Measurements from ENCODE around the gene AKIRIN2.
"Not testable (repeated sequence)": the region's sequence is repeated elsewhere in the genome, so short reads cannot be mapped to it uniquely, and the experiment has no call there.

Gene AKIRIN2

DNA sequence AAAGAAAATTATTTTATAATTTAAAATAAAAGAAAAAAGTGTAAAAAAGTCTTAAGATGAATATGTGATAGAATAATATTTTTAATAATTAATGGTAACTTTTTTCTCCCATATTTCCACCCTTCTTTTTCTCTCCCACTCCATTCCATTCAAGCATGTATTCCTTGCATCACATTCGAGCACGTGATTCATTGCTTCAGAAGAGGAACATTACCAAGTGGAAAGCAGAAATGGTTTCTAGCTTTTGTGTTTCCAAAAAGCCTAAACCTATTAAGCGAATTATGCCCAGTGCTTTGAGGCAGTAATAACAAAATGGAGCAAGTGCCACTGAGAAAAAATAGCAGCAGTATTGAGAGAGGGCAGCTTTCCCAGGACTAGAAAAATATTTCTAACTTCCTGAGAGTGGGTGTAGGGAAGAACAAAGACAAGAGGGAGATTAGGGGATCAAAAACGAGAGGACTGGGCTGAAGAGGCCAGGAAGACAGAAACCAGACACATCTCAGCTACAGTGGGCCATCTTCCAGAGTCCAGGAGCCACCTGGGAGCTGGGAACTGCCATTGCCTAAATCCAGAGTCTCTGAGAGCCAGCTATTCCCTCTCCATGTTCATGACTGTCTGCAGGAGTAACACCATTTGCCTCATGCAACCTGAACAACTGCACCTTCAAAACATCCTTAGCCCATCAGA lies 15.0 kb upstream of the AKIRIN2 start:
- no peak for DNase-seq

DNA sequence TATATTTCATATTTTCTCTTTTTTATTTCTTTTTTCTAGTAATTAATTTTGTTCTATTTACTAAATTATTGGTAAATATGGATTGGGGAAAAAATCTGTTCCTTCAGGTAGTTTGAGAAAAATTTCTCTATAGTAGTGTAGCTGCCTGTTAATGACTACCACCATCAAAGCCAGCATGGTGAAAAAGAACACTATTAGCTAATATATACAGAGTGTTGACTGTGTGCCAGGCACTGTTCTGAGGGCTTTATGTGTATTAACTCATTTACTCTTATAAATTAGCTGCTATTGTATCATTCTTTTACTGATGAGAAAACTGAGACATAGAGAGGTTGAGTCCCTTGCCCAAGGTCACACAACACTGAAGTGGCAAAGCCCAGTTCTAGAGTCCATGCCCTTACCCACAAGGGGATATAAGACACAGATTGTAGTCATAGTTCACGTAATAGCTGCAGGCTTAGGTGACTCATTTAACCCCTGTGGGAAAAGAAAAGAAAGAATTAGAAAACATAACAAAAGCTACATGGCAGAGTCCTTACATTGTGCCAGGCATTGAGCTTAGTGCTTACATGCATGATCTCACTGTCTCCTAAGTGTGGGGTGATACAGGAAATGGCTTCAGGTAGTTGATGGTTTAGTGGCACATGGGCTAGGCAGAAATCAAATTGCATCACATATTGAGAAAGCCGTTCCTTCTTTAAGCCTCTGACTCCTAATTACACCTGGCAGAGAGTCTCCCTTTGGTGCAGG lies 12.2 kb upstream of the AKIRIN2 start:
- DNase-seq, result no peak

- not testable (repeated sequence) for DNase-seq
These were observed 10.7 kb upstream of the AKIRIN2 start for GRCh38 chr6:87712713-87713112.

DNA sequence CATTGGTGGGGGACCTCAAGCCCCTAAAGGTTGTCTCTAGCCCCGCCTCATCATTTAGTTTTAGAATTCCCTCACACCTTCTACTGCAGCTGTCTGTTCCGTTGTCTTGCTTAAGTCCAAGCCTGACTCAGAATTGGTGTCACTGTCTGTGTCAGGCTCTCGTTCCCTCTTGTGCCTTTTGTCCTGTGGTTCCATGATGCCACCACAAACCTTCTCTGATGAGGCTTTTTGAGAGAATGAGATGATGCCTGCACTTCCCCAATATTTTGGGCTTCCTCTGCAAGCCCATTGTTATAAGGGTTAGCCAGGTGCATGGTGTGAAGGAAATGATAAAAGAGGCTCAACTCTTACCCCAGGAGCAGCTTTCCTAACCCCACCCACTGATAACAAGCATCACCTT lies 8.1 kb upstream of the AKIRIN2 start:
- DNase-seq, result no peak

- not testable (repeated sequence) for DNase-seq
These were observed 6.8 kb upstream of the AKIRIN2 start for GRCh38 chr6:87708581-87709427.

- no peak for DNase-seq
These were observed 4.3 kb upstream of the AKIRIN2 start for GRCh38 chr6:87706187-87706966.

GRCh38 chr6:87705070-87705691 lies 3.1 kb upstream of the AKIRIN2 start:
- no peak for DNase-seq

DNA sequence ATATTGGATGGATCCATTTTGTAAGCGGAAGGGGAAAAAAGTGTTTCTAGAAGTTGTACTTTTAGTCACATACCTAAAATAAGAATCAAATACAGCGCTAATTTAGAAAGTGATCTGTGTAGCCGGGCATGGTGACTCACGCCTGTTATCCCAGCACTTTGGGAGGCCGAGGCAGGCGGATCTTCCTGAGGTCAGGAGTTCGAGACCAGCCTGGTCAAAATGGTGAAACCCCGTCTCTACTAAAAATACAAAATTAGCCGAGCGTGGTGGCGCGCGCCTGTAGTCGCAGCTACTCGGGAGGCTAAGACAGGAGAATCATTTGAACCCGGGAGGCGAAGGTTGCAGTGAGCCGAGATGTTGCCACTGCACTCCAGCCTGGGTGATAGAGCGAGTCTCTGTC lies 1.0 kb upstream of the AKIRIN2 start:
- DNase-seq, result not testable (repeated sequence)

DNA sequence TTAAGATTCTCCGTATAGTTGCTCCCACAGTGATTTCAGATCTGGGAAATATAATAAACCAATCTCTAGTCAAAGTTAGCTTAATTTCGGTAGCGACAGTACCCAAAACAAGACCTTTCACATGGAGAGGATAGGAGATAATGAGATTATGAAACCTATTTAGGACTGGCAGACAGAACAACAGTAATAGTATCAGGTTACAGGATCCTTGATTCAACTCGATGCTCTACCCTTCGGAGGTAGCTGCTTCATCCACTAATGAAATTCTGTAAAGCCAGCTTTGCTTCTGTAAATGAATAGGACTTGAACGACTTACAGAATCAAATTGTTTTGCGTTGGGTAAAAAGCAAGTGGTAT lies 534 bp upstream of the AKIRIN2 start:
- DNase-seq, result no peak

- no peak for DNase-seq
These were observed 723 bp downstream of the AKIRIN2 start for GRCh38 chr6:87701344-87701675.

- DNase-seq, result no peak
These were observed 1.4 kb downstream of the AKIRIN2 start for GRCh38 chr6:87700397-87701343.

DNA sequence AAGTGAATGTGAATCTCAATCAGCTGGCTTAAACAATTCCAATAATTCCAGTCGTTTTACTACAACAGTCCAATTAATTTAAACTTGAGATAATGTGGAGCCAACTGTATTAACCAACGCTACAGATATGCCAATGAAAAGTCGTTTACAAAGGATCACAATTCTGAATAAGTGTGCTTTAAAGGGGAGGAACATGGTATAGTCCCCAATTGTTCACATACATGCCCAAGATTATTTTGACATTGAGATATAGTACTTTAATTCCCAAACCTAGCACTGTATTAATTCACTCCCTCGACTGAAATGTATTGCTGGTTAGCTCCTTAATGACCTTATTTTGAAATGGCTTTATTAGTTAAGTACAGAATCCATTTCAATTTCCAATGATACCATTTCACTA lies 2.5 kb downstream of the AKIRIN2 start:
- no peak for DNase-seq

GRCh38 chr6:87698547-87699006 lies 3.5 kb downstream of the AKIRIN2 start:
- no peak for DNase-seq

DNA sequence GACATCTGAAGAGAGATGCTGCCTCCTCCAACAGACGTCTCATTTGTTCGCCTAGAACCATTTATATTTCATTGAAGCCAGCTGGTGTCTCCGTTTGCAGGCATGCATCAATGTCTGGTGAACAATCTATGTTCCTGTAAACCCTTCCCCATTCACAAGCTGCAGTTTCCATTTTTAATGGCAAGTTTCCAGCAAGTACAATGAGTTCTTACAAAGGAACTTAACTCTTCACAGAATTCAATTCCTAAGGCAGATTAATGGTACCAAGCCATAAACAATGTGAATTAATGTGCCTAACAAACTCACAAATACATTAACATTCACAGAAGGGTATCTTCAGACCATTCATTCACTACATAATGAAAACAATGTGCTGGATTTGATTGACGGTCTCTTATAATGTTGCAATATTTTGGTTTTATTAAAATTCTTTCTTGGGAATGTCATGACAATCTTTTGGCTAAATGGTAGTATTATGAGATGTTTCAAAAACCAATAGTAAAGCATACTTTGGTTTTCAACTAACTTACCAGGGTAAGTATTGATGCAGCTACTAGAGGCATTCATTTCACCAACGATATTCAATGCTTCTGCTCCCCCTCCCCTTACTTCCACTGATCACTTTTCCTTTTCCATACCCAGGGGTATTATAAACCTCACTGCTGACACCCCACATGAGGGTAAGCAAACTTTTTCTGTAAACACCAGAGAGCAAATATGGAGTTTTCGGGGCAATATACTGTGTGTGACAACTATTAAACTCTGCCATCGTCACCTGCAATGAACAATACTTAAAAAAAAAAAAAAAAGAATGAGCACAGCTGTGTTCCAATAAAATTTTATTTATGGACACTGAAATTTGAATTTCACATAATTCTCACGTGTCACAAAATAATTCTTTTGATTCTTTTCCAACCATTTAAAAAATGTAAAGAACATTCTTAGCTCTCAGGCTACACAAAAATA lies 4.2 kb downstream of the AKIRIN2 start:
- no peak for DNase-seq

- DNase-seq, result not testable (repeated sequence)
These were observed 5.2 kb downstream of the AKIRIN2 start for GRCh38 chr6:87696817-87697216.

DNA sequence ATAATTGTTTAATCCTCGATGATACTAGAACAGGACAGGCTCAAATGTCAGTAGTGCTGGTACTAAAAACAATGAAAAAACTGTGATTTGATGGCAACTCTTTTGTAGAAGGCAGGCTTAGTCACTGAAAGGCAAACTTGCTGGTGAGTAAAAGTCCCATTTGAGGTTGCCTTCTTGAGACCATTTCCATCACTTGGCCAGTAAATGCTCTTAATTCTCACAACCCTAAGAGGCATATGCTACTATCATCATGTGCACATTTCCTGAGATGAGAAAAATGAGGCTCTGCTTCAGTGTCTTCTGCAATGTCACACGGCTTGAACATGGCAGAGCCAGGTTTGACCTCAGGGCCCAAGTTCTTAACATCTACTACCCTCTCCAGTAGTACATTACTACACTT lies 9.9 kb downstream of the AKIRIN2 start:
- no peak for DNase-seq

- DNase-seq, result no peak
These were observed 11.6 kb downstream of the AKIRIN2 start for GRCh38 chr6:87690441-87690840.

DNA sequence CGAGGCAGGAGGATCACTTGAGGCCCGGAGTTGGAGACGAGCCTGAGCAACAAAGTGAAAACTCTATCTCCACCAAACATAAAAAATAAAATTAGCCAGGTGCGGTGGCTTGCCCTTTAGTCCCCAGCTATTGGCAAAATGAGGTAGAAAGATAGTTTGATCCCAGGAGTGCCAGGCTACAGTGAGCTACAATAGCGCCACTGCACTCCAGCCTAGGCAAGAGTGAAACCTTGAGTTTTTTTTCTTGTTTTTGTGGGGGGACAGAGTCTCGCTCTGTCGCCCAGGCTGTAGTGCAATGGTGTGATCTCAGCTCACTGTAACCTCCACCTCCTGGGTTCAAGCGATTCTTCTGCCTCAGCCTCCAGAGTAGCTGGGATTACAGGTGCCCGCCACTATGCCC lies 14.1 kb downstream of the AKIRIN2 start:
- DNase-seq, result not testable (repeated sequence)

DNA sequence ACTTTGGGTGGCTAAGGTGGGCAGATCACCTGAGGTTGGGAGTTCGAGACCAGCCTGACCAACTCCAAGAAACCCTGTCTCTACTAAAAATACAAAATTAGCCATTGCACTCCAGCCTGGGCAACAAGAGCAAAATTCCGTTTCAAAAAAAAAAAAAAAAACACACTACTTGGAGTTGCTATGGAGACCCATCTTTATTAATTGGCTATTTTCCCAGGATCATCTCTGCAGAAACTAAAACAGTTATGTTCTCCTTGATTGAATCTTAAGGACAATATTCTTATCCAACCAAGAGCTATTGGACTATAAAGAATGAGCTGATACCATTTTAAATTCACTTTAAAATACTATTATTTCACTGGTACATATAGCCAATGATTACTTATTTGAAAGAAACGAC lies 14.7 kb downstream of the AKIRIN2 start:
- DNase-seq, result no peak

DNA sequence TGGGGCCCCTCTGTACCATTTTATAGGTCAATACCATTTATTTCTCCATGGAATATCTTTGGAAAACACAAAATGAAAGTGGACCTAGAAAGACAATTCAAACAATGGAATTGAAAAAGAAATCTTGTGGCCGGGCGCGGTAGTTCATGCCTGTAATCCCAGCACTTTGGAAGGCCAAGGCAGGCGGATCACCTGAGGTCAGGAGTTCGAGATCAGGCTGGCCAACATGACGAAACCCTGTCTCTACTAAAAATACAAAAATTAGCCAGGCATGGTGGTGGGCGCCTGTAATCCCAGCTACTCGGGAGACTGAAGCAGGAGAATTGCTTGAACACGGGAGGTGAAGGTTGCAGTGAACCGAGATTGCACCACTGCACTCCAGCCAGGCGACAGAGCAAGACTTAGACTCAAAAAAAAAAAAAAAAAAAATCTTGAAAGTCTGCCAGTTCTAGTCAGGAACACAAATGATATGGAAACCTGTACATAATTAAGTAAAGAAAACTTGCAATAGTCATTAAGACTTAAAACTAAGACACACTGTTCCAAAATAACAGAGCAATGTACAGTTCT lies 15.3 kb downstream of the AKIRIN2 start:
- DNase-seq, result not testable (repeated sequence)
